GM03348 (cell line): Measurements from ENCODE around the gene TANC2.

ENCODE experiments used
- DNase-seq: peaks from one replicate; pipeline ENCODE4 v3.0.0; 2012; ENCODE audit warnings: low spot score

The TANC2 gene

DNA sequence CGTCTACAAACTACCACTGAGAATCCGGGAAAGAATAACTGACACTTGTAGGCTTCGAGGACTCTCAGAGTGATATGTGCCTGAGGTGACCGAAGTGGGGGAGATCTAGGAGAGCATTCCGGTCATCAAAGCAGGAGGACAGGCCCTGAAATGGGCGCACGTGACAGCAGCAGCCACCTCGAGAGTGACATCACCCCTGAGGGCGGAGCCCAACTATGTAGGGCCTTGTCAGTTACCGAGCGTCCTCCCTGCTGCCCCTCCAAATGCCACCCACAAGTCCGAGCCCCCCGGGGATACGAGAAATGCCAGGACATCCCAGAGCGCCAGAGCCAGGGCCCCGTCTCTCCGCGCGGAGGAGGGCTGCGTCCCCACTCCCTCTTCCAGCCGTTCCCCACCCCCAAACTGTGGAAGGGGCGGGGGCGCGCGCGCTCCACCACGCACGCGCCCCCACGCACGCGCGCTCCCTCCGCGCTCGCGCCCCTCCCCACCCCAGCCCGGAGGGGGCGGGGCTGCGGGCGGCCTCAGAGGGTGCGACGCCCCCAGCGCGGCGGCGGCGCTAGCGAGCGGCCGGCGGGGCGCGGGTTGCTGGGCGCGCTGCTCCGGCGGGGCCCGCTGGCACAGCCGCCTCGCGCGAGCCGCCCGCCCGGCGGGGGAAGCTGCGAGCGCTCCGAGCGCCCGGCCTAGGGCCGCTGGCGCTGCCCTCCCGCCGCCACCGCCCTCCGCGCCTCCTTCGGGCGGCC, at the start of gene TANC2:
Gene TANC2, plus strand, starts transcription at position 550 of the 740 bp plus-strand sequence. CDS start 43,325 bp downstream, outside the sequence.
- DNase-seq = peak; percentile 98

DNA sequence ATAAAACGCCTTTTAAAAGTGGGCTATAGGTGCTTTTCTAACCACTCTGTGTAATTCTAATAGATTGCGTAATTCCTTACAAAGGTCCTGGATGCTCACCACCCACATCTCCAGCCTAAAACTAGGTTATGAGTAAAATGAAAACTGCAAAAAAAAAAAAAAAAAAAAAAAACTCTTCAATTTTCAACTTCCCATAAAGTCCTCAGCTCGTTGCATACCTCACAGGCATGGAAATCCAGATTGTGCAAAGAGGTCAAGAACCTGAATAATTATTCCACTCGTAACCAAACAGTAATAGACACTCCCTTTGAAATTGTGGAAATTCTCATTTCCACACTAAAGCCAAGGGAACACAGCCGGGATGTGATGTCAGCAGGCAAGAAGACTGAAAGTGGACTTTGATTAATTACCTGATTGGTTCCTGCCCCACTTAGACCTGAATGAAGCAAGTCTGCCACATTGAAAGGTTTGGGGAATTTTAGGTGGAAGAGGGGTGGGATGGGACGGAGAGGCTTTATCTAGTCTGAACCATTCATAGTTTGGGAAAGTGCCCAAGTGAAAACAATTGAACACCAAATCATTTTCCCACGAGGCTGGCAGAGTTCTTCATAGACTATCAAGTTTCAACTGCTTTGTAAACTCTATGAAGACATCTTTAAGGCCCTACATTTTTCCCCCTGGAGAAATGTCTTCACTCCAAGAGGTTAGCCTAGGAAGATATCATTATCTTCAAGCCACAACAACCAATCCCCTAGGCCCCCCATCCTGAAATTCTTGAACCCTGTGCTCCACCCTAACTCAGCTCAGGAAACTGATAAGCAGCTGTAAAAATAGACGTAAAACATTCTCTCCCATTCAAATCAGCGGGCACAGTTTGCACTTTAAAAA, 49.1 kb upstream of the TANC2 start:
- DNase-seq = no peak

- no peak for DNase-seq
These were observed 46.6 kb upstream of the TANC2 start for GRCh38 chr17:62919388-62919787.

- no peak for DNase-seq
These were observed 45.7 kb upstream of the TANC2 start for GRCh38 chr17:62920300-62920699.

- no peak for DNase-seq
These were observed 44.2 kb upstream of the TANC2 start for GRCh38 chr17:62921817-62922216.

DNA sequence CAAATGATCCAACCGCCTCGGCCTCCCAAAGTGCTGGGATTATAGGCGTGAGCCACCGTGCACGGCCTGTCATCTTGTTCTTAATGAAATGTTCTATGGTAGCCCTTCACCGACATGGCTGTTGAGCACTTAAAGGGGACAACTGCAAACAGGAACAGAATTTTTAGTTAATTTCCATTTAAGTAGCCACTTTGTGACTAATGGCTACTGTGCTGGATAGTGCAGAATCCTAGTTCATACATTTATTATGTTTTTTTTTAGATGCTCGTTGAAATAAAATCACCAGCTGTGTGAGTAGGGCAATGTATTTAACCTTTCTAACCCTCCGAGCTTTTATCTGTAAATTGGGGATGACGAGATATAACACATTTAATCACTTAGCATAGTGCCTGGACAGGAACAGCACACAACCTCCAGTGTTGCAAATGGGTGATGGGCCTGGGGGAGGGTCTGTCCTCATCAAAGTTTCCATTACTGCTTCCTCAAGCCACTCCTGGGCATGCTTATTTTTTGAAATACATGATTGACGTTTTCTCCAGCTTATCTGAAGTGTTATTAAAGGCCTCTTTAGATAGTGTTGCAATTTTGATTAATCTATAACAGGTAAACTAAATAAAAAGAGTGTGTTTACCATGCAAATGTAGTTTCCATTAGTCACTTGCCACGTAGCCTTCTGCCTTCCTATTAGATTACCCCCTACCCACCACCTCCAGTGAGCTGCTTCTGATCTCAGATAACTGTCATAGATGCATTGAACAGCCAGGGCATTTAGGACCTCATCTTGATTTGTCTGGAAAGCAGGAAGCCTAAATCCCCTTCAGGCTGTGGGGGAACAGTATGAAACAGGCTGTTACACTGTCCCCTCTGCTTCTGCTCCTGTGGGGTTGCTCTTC, 42.5 kb upstream of the TANC2 start:
- DNase-seq = no peak

DNA sequence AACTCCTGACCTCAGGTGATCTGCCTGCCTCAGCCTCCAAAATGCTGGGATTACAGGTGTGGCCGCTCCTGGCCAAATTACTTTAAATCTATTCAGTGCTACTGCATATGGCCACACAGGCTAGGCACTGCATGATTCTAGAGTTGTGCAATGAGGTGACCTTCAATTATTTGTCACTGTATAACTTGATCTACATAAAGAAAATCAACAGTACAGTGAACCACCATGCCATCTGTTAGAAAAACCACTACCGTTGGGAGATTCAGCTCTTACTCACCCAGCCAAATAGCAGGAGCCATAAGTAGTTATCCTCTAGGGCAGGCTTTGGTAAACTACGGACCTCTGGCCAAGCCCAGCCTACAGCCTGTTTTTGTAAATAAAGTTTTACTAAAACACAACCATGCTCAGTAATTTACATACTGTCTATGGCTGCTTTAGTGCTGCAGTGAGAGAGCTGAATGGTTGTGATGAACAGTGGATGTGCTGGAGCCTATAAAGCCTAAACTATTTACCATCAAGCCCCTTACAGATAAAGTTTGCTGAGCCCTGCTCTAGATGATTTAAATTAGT, 40.7 kb upstream of the TANC2 start:
- no peak for DNase-seq

DNA sequence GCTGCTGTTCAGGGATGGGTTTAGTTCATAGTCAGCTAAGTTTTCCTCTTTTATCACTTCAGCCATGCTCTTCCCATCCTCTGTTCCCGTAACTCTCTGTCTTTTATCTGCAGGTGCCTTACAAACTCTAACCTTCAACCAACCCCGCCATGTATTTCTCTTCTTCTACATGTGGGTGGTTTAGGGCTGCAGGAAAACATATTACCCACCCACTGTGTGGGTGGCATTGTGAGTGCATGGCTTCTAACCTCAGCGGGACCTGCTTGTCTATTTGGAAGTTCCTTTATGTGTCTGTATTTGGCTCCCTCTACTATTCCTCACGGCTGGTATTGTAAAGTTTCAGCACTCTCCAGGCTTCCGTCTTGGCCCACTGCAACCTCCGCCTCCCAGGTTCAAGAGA, 39.0 kb upstream of the TANC2 start:
- no peak for DNase-seq

DNA sequence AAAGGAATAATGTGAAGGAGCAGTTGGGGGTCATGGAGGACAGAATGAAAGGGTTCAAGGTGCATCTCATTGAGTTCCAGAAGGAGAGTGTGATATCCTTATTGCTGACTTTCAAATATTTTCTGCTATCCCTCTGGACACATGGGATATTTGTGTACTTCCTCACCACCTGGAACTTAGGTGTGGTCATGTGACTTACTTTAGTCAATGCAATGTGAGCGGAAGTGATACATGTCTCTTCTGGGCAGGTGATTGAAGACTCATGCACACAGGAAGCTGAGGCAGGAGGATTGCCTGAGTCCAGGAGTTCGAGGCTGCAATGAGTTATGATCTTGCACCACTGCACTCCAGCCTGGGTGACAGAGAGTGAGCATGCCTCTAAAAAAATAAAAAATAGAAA, 36.7 kb upstream of the TANC2 start:
- DNase-seq = no peak

GRCh38 chr17:62931101-62931500, 34.9 kb upstream of the TANC2 start:
- DNase-seq = peak; percentile 39

- peak; percentile 38 for DNase-seq
These were observed 32.3 kb upstream of the TANC2 start for GRCh38 chr17:62933501-62934385.

DNA sequence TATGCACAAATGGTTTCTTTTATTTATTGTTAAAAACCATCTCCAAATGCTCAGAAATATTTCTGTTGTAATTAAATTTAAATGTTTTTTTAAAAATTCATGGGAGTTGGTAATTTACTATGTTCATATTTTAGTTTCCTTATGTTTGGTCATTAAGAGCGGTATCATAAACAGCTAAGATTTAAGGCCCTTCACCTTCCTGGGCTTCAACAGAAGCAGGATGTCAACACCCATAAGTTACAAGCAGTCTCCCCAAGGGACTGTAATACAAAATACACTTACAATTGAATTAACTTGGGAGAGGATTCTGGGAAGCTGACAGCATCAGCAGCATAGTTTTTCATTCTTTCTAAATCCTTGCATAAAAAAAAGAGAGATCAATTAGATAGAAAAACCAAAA, 30.9 kb upstream of the TANC2 start:
- no peak for DNase-seq

- DNase-seq = no peak
These were observed 30.5 kb upstream of the TANC2 start for GRCh38 chr17:62935523-62935922.

GRCh38 chr17:62937606-62938005, 28.4 kb upstream of the TANC2 start:
- no peak for DNase-seq

DNA sequence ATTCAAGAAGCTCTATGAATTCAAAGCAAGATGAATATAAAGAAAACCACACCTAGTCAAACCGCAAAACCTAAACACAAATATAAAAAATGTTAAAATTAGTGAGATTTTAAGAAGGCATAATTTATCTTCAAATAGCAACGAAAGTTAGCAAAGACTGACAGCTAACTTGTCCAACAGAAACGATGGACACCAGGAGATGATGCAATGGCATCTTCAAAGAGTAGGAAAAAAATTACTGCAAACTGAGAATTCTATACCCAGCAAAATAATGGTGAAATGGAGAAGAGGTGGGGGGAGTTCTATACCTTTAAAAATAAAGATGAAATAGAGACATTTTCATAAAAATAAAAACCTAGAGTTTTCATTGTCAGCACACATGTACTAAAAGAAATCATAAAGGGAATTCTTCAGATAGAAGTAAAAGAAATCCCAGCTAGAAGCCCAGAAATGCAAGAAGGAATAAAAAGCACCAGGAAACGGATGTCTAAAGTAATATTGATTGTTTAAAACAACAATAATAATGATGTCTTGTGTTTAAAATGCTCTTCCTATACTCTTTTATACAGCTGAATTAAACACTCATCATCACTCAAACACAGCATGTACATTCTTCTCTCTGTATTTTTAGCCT, 24.6 kb upstream of the TANC2 start:
- DNase-seq = no peak

GRCh38 chr17:62948370-62948769, 17.7 kb upstream of the TANC2 start:
- no peak for DNase-seq

GRCh38 chr17:62949036-62949435, 17.0 kb upstream of the TANC2 start:
- no peak for DNase-seq

DNA sequence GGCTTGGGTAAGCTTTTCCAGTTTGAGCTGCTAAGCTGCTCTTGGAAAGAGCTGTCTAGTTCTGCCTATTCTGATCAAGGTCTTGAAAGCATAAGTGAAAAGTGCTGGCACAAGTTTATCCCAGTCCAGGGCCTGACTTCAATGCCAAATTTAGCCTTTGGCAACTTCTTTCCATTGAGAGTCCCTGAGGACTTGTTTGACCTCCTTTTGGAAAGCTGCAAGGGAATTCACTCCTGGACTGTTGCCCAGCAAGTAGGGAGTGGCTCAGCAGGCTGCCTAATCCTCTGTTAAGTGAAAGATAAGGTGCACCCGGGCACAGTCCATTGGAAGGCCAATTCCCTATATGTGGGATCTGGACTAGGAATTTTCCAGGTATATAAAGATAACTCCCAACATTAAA, 16.0 kb upstream of the TANC2 start:
- DNase-seq = peak; percentile 67

GRCh38 chr17:62955841-62956352, 10.1 kb upstream of the TANC2 start:
- no peak for DNase-seq

DNA sequence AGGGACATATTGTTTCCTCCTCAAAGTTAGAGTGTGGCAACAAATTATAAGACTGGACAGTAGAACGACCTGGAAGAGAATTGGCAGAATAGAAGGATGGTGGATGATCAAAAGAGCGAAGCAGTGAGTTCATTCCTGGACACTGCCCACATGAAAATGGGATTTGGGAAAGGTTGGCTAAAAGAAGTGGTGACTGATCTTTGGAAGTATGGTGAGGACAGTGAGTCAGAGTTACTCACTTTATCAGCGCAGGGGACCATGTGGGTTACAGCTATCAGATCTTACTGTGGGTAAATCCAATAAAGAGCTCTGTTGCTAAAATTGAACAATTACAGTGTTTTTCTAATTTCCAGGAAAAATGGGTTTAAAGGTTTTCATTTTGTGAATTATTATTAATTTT, 2.7 kb upstream of the TANC2 start:
- peak; percentile 66 for DNase-seq
